GM23248 (cell line): ENCODE results near the gene CTNND2.

Experiments
- EZH2 ChIP-seq: fragments of 200-600 bp; sonication (generic); IDR thresholded peaks from 2 replicates; pipeline ENCODE4 v1.6.1; 2018; ENCODE audit warnings: antibody characterized with exemption, mild to moderate bottlenecking; ENCODE audit not compliant: insufficient read depth, poor library complexity, severe bottlenecking
- EZH2phosphoT487 ChIP-seq: fragments of 200-600 bp; sonication (generic); IDR thresholded peaks from 2 replicates; pipeline ENCODE4 v1.6.1; 2018; ENCODE audit warnings: antibody characterized with exemption, moderate library complexity, mild to moderate bottlenecking, low read depth; ENCODE audit not compliant: insufficient read depth

- TF ChIP-seq EZH2 (no peak), EZH2phosphoT487 (no peak)
These were observed 451.4 kb downstream of the CTNND2 start for GRCh38 chr5:11452852-11453251.
